Measurements from ENCODE around the gene SNX20. TPM values are rescaled to one million over a fixed set of nuclear protein-coding genes. Genes with fewer than 3 reads are reported as not detected.

SNX20 gene
- total and polyA plus RNA-seq, 2 donors (not counting 3 experiments of a cell fraction or from before 2014, with no cell fraction given) = not detected

DNA sequence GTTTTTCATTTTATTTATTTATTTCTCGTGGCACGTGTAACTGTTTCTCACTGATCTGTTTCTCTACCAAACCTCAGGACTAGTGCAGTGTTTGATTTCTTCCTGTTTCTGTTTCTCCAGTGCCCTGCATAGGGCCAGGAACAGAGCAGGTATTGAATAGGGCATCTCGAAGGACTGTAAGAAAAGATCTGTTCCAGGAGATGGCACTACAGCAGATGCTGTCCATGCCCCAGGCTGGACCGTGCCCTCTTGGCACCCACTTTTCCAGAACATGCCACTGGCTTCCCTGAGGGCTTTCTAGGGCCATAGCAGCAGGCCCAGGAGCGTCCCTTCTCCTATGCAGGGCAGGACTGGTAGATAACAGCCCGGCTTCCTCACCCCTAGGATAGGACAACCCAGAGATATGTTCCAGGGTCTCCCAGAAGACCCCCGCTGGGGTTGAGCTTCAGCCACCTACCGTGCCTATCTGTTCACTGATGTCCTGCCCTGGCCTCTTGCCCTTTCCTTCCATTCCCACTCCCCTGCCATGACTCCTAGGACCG, 4.4 kb downstream of the SNX20 start:
- FAIRE-seq (no peak), DNase-seq (ENCODE audit: low read depth, low spot score) (no peak)
- Histone ChIP-seq H3K36me3 (ENCODE audit: control insufficient read depth in 2 of 2, extremely low read depth in 1 of 2, insufficient read depth in 2 of 2, low read length in 2 of 2) (no peaks in the 10 kb centered on the region), H3K4me3 (replicated peaks in 1 of 3; ENCODE audit: insufficient read depth in 1 of 3, low read depth in 1 of 3, low read length in 3 of 3) (no peak overlapping the region), H3K9me1 (replicated peaks; ENCODE audit: control insufficient read depth, extremely low read depth, insufficient read depth, low read length) (no peaks in the 10 kb centered on the region), H3K9ac (replicated peaks; ENCODE audit: extremely low read depth, insufficient read depth, low read length) (no peak overlapping the region), H3K27ac (ENCODE audit: insufficient read depth, low read depth, low read length) (no peak overlapping the region), H3K9me3 (replicated peaks; ENCODE audit: control insufficient read depth, insufficient read depth, low read length) (peaks cover 3% of the 10 kb centered on the region), H3K79me2 (ENCODE audit: control insufficient read depth, insufficient read depth, low read length) (no peaks in the 10 kb centered on the region), H3K4me2 (ENCODE audit: insufficient read depth, low read length) (no peak overlapping the region), H2AFZ (ENCODE audit: low read depth, low read length) (no peak overlapping the region), H4K20me1 (replicated peaks; ENCODE audit: control insufficient read depth, extremely low read depth, insufficient read depth, low read length) (no peaks in the 10 kb centered on the region), H3K4me1 (ENCODE audit: control insufficient read depth, extremely low read depth, insufficient read depth, low read length) (no peaks in the 10 kb centered on the region), H3K27me3 (ENCODE audit: control insufficient read depth in 2 of 2, insufficient read depth in 2 of 2, low read length in 2 of 2) (no peaks in the 10 kb centered on the region)
- ChIA-PET CTCF (interaction anchor here (0.8 to 3.0 kb wide), 6 partner anchors 9 to 130 kb away, joined by 3 to 20 read pairs (median 13); no protein-coding TSS in a partner anchor), POLR2A (no interaction called here)
- TF ChIP-seq GATA2 (IDR thresholded peaks at IDR 0.05; ENCODE audit: insufficient read depth, insufficient read length, low read depth, low read length) (no peak), POLR2A (IDR thresholded peaks at IDR 0.05; ENCODE audit: low read depth, low read length) (no peak), JUN (IDR thresholded peaks at IDR 0.05; ENCODE audit: borderline replicate concordance, insufficient read depth, insufficient read length, low read depth) (no peak), POLR2AphosphoS5 (IDR thresholded peaks at IDR 0.05; ENCODE audit: insufficient read depth, low read depth, low read length) (no peak), FOS (IDR thresholded peaks at IDR 0.05; ENCODE audit: borderline replicate concordance, insufficient read depth, low read length) (no peak), CTCF (IDR thresholded peaks at IDR 0.05; ENCODE audit: extremely low read depth in 1 of 2, insufficient read depth in 1 of 2, low read depth in 1 of 2, low read length in 2 of 2) (no peak), MYC (IDR thresholded peaks at IDR 0.05; ENCODE audit: low read depth, low read length) (no peak), EZH2 (IDR thresholded peaks at IDR 0.05; ENCODE audit: borderline replicate concordance, low read depth, low read length, severe bottlenecking) (no peak)
- TF ChIP-seq, protein P1, sequence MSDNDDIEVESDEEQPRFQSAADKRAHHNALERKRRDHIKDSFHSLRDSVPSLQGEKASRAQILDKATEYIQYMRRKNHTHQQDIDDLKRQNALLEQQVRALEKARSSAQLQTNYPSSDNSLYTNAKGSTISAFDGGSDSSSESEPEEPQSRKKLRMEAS (IDR thresholded peaks at IDR 0.05; ENCODE audit: insufficient read depth, insufficient read length) = no peak
- intact Hi-C loops (cut with micrococcal nuclease) = no loop called here
- BruUV-seq (replicated peaks) = no TSS peak
- dilution Hi-C loops (cut with MboI; ENCODE audit: extremely low pct_ligation_motif_present, low sequenced_read_pairs) = no loop called here
